ENCODE data around the gene ATP11B.

The ATP11B gene

GRCh38 chr3:182959474-182960350 lies 166.4 kb downstream of the ATP11B start:
- no peak for DNase-seq

- no peak for DNase-seq
Observed at GRCh38 chr3:182962166-182962565, 168.9 kb downstream of the ATP11B start.

- DNase-seq: no peak
Observed at GRCh38 chr3:182964179-182964578, 170.9 kb downstream of the ATP11B start.

- no peak for DNase-seq
Observed at GRCh38 chr3:182965861-182966366, 172.6 kb downstream of the ATP11B start.

- DNase-seq: no peak
Observed at GRCh38 chr3:182967218-182968204, 174.2 kb downstream of the ATP11B start.

GRCh38 chr3:182969277-182969676 lies 176.0 kb downstream of the ATP11B start:
- no peak for DNase-seq

GRCh38 chr3:182969853-182970252 lies 176.5 kb downstream of the ATP11B start:
- DNase-seq: no peak

- no peak for DNase-seq
Observed at GRCh38 chr3:182970811-182971418, 177.6 kb downstream of the ATP11B start.
